HL-60/S4 treated with phorbol 12-myristate 13-acetate at 8.2 ng/mL for 4 days and 3 days (cell line): Measurements from ENCODE around the gene LYRM4.

Source experiments
- in situ Hi-C: fragments of 300-500 bp; cut with MboI; formaldehyde crosslinking; loops from 2 replicates; pipeline ENCODE4 v1.15.0; 2022; ENCODE audit warnings: low sequenced_read_pairs

The LYRM4 gene

GRCh38 chr6:5247201-5247600 lies 13.5 kb downstream of the LYRM4 start:
- in situ Hi-C loops: no loop called here

GRCh38 chr6:5246141-5247097 lies 14.3 kb downstream of the LYRM4 start:
- in situ Hi-C loops: no loop called here

GRCh38 chr6:5243069-5243468 lies 17.7 kb downstream of the LYRM4 start:
- in situ Hi-C loops: no loop called here

GRCh38 chr6:5241252-5241651 lies 19.5 kb downstream of the LYRM4 start:
- in situ Hi-C loops: no loop called here

- in situ Hi-C loops: no loop called here
These were observed 22.4 kb downstream of the LYRM4 start for GRCh38 chr6:5238336-5238735.

GRCh38 chr6:5237805-5238204 lies 22.9 kb downstream of the LYRM4 start:
- in situ Hi-C loops: no loop called here

- in situ Hi-C loops: no loop called here
These were observed 24.9 kb downstream of the LYRM4 start for GRCh38 chr6:5235830-5236229.

- in situ Hi-C loops: no loop called here
These were observed 25.9 kb downstream of the LYRM4 start for GRCh38 chr6:5234874-5235273.

GRCh38 chr6:5231289-5231688 lies 29.5 kb downstream of the LYRM4 start:
- in situ Hi-C loops: no loop called here

GRCh38 chr6:5230081-5230480 lies 30.7 kb downstream of the LYRM4 start:
- in situ Hi-C loops: no loop called here

GRCh38 chr6:5229356-5229755 lies 31.4 kb downstream of the LYRM4 start:
- in situ Hi-C loops: no loop called here

GRCh38 chr6:5223309-5223708 lies 37.4 kb downstream of the LYRM4 start:
- in situ Hi-C loops: no loop called here

GRCh38 chr6:5220443-5220842 lies 40.3 kb downstream of the LYRM4 start:
- in situ Hi-C loops: no loop called here

- in situ Hi-C loops: loop anchor here (10.0 kb wide), 1 partner anchor 166 kb away; no protein-coding TSS in a partner anchor
These were observed 41.6 kb downstream of the LYRM4 start for GRCh38 chr6:5219011-5219691.

GRCh38 chr6:5217356-5217755 lies 43.4 kb downstream of the LYRM4 start:
- in situ Hi-C loops: loop anchor here (10.0 kb wide), 1 partner anchor 167 kb away; no protein-coding TSS in a partner anchor

- in situ Hi-C loops: loop anchor here (10.0 kb wide), 1 partner anchor 169 kb away; no protein-coding TSS in a partner anchor
These were observed 45.0 kb downstream of the LYRM4 start for GRCh38 chr6:5215799-5216198.

GRCh38 chr6:5215159-5215558 lies 45.6 kb downstream of the LYRM4 start:
- in situ Hi-C loops: loop anchor here (10.0 kb wide), 1 partner anchor 170 kb away; no protein-coding TSS in a partner anchor

GRCh38 chr6:5214570-5215052 lies 46.1 kb downstream of the LYRM4 start:
- in situ Hi-C loops: loop anchor here (10.0 kb wide), 1 partner anchor 170 kb away; no protein-coding TSS in a partner anchor

- in situ Hi-C loops: loop anchor here (10.0 kb wide), 1 partner anchor 171 kb away; no protein-coding TSS in a partner anchor
These were observed 46.9 kb downstream of the LYRM4 start for GRCh38 chr6:5213836-5214235.

- in situ Hi-C loops: loop anchor here (10.0 kb wide), 1 partner anchor 173 kb away; no protein-coding TSS in a partner anchor
These were observed 49.3 kb downstream of the LYRM4 start for GRCh38 chr6:5211492-5211891.

- in situ Hi-C loops: no loop called here
These were observed 52.2 kb downstream of the LYRM4 start for GRCh38 chr6:5208471-5208971.
